GM21515 (cell line): ENCODE results near the gene XXYLT1.
A peak's percentile ranks its signal among the peaks of the same experiment; 100 is the strongest.
"Not testable (repeated sequence)": the region's sequence is repeated elsewhere in the genome, so short reads cannot be mapped to it uniquely, and the experiment has no call there.

Source experiments
- ATAC-seq: cut with Tn5 transposase; IDR thresholded peaks from one replicate; pipeline ENCODE4 v1.9.1; 2021; ENCODE audit not compliant: unreplicated experiment

Gene XXYLT1

GRCh38 chr3:195270817-195271409, at the start of gene XXYLT1:
TSS of gene XXYLT1 (minus strand) at chr3:195271159. CDS start at chr3:195271058, 101 bp downstream.
- peak; percentile 86 for ATAC-seq

- ATAC-seq, result no peak
These were observed 48.1 kb upstream of the XXYLT1 start for GRCh38 chr3:195319060-195319459.

- ATAC-seq, result no peak
These were observed 41.8 kb upstream of the XXYLT1 start for GRCh38 chr3:195312714-195313113.

- ATAC-seq, result no peak
These were observed 36.8 kb upstream of the XXYLT1 start for GRCh38 chr3:195307711-195308110.

- ATAC-seq, result no peak
These were observed 35.4 kb upstream of the XXYLT1 start for GRCh38 chr3:195306369-195306768.

- no peak for ATAC-seq
These were observed 31.5 kb upstream of the XXYLT1 start for GRCh38 chr3:195302431-195302830.

GRCh38 chr3:195297446-195297845, 26.5 kb upstream of the XXYLT1 start:
- ATAC-seq, result no peak

GRCh38 chr3:195296662-195297061, 25.7 kb upstream of the XXYLT1 start:
- no peak for ATAC-seq

GRCh38 chr3:195291121-195291520, 20.2 kb upstream of the XXYLT1 start:
- no peak for ATAC-seq

- ATAC-seq, result not testable (repeated sequence)
These were observed 19.7 kb upstream of the XXYLT1 start for GRCh38 chr3:195290643-195291042.

GRCh38 chr3:195286115-195286872, 15.3 kb upstream of the XXYLT1 start:
- ATAC-seq, result no peak

GRCh38 chr3:195285372-195285771, 14.4 kb upstream of the XXYLT1 start:
- no peak for ATAC-seq

- no peak for ATAC-seq
These were observed 13.9 kb upstream of the XXYLT1 start for GRCh38 chr3:195284842-195285241.

- ATAC-seq, result no peak
These were observed 12.0 kb upstream of the XXYLT1 start for GRCh38 chr3:195282961-195283360.

GRCh38 chr3:195274259-195274966, 3.5 kb upstream of the XXYLT1 start:
- no peak for ATAC-seq

- ATAC-seq, result peak; percentile 71
These were observed 668 bp upstream of the XXYLT1 start for GRCh38 chr3:195271410-195272243.

- ATAC-seq, result peak; percentile 8
These were observed 711 bp downstream of the XXYLT1 start for GRCh38 chr3:195270079-195270816.

GRCh38 chr3:195269375-195270078, 1.4 kb downstream of the XXYLT1 start:
- no peak for ATAC-seq

- no peak for ATAC-seq
These were observed 2.2 kb downstream of the XXYLT1 start for GRCh38 chr3:195268576-195269309.
